GM23338 (cell line): ENCODE measurements around the gene CLCN1. TPM values are rescaled to one million over a fixed set of nuclear protein-coding genes. Genes with fewer than 3 reads are reported as not detected.
A peak's percentile ranks its signal among the peaks of the same experiment; 100 is the strongest.

Source experiments
- ATAC-seq: fragments of 200-7000 bp; cut with Tn5 transposase; 3 replicates; pipeline ENCODE4 v1.9.1; 2020
- DNase-seq: peaks from one replicate; pipeline ENCODE4 v3.0.0-alpha.2; 2015; ENCODE audit warnings: low spot score
- H2AFZ ChIP-seq: fragments of 200-600 bp; sonication (generic); 2 replicates; pipeline ENCODE4 v1.8.0; 2016; ENCODE audit warnings: antibody characterized with exemption, mild to moderate bottlenecking, moderate library complexity
- H3F3A ChIP-seq: fragments of 200-600 bp; sonication (generic); replicated peaks from 2 replicates; pipeline ENCODE4 v1.8.0; 2017; ENCODE audit warnings: antibody characterized with exemption, mixed run types, low read depth
- H3K27ac ChIP-seq: fragments of 200-600 bp; sonication (generic); 2 replicates; pipeline ENCODE4 v1.6.1; 2016; ENCODE audit warnings: low read depth
- H3K27me3 ChIP-seq: fragments of 200-600 bp; sonication (generic); 2 replicates; pipeline ENCODE4 v1.8.0; 2016; ENCODE audit warnings: mild to moderate bottlenecking, mixed run types, moderate library complexity; ENCODE audit not compliant: insufficient read depth
- H3K36me3 ChIP-seq: fragments of 200-600 bp; sonication (generic); 2 replicates; pipeline ENCODE4 v1.8.0; 2016; ENCODE audit warnings: mild to moderate bottlenecking; ENCODE audit not compliant: insufficient read depth
- H3K4me1 ChIP-seq: fragments of 200-600 bp; sonication (generic); 2 replicates; pipeline ENCODE4 v1.8.0; 2016; ENCODE audit warnings: mild to moderate bottlenecking, moderate library complexity; ENCODE audit not compliant: insufficient read depth
- H3K4me2 ChIP-seq: fragments of 200-600 bp; sonication (generic); 2 replicates; pipeline ENCODE4 v1.7.1; 2017; ENCODE audit warnings: mixed run types
- H3K4me3 ChIP-seq: fragments of 200-600 bp; sonication (generic); 2 replicates; pipeline ENCODE4 v1.6.1; 2016; ENCODE audit warnings: mixed run types
- H3K79me2 ChIP-seq: fragments of 200-600 bp; sonication (generic); replicated peaks from 2 replicates; pipeline ENCODE4 v1.8.0; 2017; ENCODE audit warnings: mild to moderate bottlenecking; ENCODE audit not compliant: insufficient read depth
- H3K9me2 ChIP-seq: fragments of 200-600 bp; sonication (generic); 2 replicates; pipeline ENCODE4 v1.8.0; 2017; ENCODE audit not compliant: insufficient read depth
- H4K20me1 ChIP-seq: fragments of 200-600 bp; sonication (generic); replicated peaks from 2 replicates; pipeline ENCODE4 v1.8.0; 2017; ENCODE audit warnings: mild to moderate bottlenecking; ENCODE audit not compliant: insufficient read depth
- H3K27ac Mint-ChIP-seq: 2 replicates; pipeline ENCODE4 v1.8.0; 2020; ENCODE audit warnings: inconsistent platforms, mild to moderate bottlenecking, moderate library complexity, mixed read lengths
- H3K27me3 Mint-ChIP-seq: 3 replicates; pipeline ENCODE4 v1.8.0; 2022; ENCODE audit warnings: low read depth, mild to moderate bottlenecking, moderate library complexity, mixed read lengths, inconsistent platforms; ENCODE audit not compliant: insufficient read depth, poor library complexity
- H3K36me3 Mint-ChIP-seq: 3 replicates; pipeline ENCODE4 v1.8.0; 2021; ENCODE audit warnings: low read depth, mild to moderate bottlenecking, inconsistent platforms, moderate library complexity, mixed read lengths
- H3K4me1 Mint-ChIP-seq: 3 replicates; pipeline ENCODE4 v1.8.0; 2020; ENCODE audit warnings: mild to moderate bottlenecking, inconsistent platforms, mixed read lengths
- H3K4me3 Mint-ChIP-seq: 3 replicates; pipeline ENCODE4 v1.8.0; 2021; ENCODE audit warnings: moderate library complexity, mild to moderate bottlenecking, inconsistent platforms, mixed read lengths
- H3K9me3 Mint-ChIP-seq: 3 replicates; pipeline ENCODE4 v1.8.0; 2020; ENCODE audit warnings: moderate library complexity, mild to moderate bottlenecking, inconsistent platforms, mixed read lengths
- CREB1 ChIP-seq: fragments of 250-450 bp; sonication (Bioruptor Pico); IDR thresholded peaks from 2 replicates; pipeline ENCODE4 v1.5.0; 2020; ENCODE audit warnings: low read depth, mild to moderate bottlenecking, moderate library complexity
- EZH2 ChIP-seq: fragments of 200-600 bp; sonication (generic); IDR thresholded peaks from one replicate; pipeline ENCODE4 v1.8.0; 2017; ENCODE audit warnings: antibody characterized with exemption, mild to moderate bottlenecking, low read depth; ENCODE audit not compliant: unreplicated experiment
- EZH2phosphoT487 ChIP-seq: fragments of 200-600 bp; sonication (generic); IDR thresholded peaks from one replicate; pipeline ENCODE4 v1.8.1; 2018; ENCODE audit warnings: antibody characterized with exemption; ENCODE audit not compliant: unreplicated experiment
- JUNB ChIP-seq: IDR thresholded peaks from one replicate; pipeline ENCODE4 v1.6.1; 2016; ENCODE audit warnings: antibody characterized with exemption; ENCODE audit not compliant: unreplicated experiment
- NANOG ChIP-seq: IDR thresholded peaks from 2 replicates; pipeline ENCODE4 v1.6.1; 2016; ENCODE audit warnings: antibody characterized with exemption, borderline replicate concordance
- POLR2AphosphoS5 ChIP-seq: IDR thresholded peaks from 2 replicates; pipeline ENCODE4 v1.6.1; 2016; ENCODE audit warnings: antibody characterized with exemption, low read depth
- ZNF114 ChIP-seq: fragments of 250-450 bp; sonication (Bioruptor Pico); IDR thresholded peaks from 2 replicates; pipeline ENCODE4 v1.5.0; 2020; ENCODE audit warnings: mild to moderate bottlenecking, moderate library complexity
- ZNF331 ChIP-seq: fragments of 250-450 bp; sonication (Bioruptor Pico); IDR thresholded peaks from 2 replicates; pipeline ENCODE4 v1.5.0; 2020; ENCODE audit warnings: low read depth, mild to moderate bottlenecking, moderate library complexity
- ZNF462 ChIP-seq: fragments of 250-450 bp; sonication (Bioruptor Pico); IDR thresholded peaks from 2 replicates; pipeline ENCODE4 v1.5.0; 2020; ENCODE audit warnings: mild to moderate bottlenecking, moderate library complexity
- polyA plus RNA-seq: library from polyadenylated mRNA; unstranded; fragments of >200 nt; fragmentation: Nextera tagmentation; extraction: Ambion mirVana; gene quantifications from 2 replicates; pipeline ENCODE4 v1.2.1, GENCODE V29; 2016
- total RNA-seq: library from RNA; depleted of rRNA; stranded (reverse); fragments of >200 nt; shearing (Covaris generic); gene quantifications from 2 replicates; pipeline ENCODE4 v1.2.3, GENCODE V29; 2014
- TF ChIP-seq, protein P1 (sequence below): IDR thresholded peaks from 2 replicates; pipeline ENCODE4 v1.6.1; 2016; ENCODE audit warnings: antibody characterized with exemption
- TF ChIP-seq, protein P2 (sequence below): IDR thresholded peaks from one replicate; pipeline ENCODE4 v1.6.1; 2018; ENCODE audit warnings: antibody characterized with exemption; ENCODE audit not compliant: unreplicated experiment

Gene CLCN1
- total and polyA plus RNA-seq, 2 experiments from 2014 or later: 0.38 to 0.48 TPM

DNA sequence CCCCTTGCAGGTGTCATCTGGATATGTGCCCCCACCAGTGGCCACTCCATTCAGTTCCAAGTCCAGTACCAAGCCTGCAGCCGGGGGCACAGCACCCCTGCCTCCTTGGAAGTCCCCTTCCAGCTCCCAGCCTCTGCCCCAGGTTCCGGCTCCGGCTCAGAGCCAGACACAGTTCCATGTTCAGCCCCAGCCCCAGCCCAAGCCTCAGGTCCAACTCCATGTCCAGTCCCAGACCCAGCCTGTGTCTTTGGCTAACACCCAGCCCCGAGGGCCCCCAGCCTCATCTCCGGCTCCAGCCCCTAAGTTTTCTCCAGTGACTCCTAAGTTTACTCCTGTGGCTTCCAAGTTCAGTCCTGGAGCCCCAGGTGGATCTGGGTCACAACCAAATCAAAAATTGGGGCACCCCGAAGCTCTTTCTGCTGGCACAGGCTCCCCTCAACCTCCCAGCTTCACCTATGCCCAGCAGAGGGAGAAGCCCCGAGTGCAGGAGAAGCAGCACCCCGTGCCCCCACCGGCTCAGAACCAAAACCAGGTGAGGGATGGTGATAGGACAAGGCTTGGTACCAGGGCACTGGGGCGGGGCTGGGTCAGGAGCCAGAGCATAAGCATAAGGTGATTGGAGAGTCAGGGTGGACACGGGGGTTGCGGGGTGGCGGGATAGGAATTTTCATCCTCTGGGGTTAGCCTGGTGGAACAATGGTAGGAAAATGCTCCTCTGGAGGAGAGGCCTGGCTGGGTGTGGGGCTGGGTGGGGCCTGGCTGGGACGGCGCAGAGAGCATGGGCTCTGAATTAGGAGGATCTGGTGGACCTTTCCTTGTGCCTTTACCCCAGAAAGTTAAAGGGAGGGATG, 67.1 kb downstream of the CLCN1 start:
- H3K36me3 ChIP-seq: peaks cover 7% of the 10 kb centered on the region; the same call in 1 of the 2 replicates
- peak overlapping the region; percentile 74 for H3K4me3 Mint-ChIP-seq

More for the DNA sequence above, 67.1 kb downstream of the CLCN1 start:
- peaks cover 12% of the 10 kb centered on the region for H3K36me3 Mint-ChIP-seq
- H3K4me2 ChIP-seq: peak overlapping the region; percentile 95
- no peaks in the 10 kb centered on the region for H3K27me3 ChIP-seq
- H3K4me1 ChIP-seq: peaks cover 29% of the 10 kb centered on the region
- TF ChIP-seq NANOG (no peak), JUNB (no peak), CREB1 (no peak), ZNF114 (CRISPR knock-in tag) (no peak), POLR2AphosphoS5 (no peak), EZH2phosphoT487 (no peak), ZNF331 (CRISPR knock-in tag) (no peak), EZH2 (no peak), ZNF462 (CRISPR knock-in tag) (no peak)
- TF ChIP-seq, protein P1, sequence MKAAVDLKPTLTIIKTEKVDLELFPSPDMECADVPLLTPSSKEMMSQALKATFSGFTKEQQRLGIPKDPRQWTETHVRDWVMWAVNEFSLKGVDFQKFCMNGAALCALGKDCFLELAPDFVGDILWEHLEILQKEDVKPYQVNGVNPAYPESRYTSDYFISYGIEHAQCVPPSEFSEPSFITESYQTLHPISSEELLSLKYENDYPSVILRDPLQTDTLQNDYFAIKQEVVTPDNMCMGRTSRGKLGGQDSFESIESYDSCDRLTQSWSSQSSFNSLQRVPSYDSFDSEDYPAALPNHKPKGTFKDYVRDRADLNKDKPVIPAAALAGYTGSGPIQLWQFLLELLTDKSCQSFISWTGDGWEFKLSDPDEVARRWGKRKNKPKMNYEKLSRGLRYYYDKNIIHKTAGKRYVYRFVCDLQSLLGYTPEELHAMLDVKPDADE: no peak
- TF ChIP-seq, protein P2, sequence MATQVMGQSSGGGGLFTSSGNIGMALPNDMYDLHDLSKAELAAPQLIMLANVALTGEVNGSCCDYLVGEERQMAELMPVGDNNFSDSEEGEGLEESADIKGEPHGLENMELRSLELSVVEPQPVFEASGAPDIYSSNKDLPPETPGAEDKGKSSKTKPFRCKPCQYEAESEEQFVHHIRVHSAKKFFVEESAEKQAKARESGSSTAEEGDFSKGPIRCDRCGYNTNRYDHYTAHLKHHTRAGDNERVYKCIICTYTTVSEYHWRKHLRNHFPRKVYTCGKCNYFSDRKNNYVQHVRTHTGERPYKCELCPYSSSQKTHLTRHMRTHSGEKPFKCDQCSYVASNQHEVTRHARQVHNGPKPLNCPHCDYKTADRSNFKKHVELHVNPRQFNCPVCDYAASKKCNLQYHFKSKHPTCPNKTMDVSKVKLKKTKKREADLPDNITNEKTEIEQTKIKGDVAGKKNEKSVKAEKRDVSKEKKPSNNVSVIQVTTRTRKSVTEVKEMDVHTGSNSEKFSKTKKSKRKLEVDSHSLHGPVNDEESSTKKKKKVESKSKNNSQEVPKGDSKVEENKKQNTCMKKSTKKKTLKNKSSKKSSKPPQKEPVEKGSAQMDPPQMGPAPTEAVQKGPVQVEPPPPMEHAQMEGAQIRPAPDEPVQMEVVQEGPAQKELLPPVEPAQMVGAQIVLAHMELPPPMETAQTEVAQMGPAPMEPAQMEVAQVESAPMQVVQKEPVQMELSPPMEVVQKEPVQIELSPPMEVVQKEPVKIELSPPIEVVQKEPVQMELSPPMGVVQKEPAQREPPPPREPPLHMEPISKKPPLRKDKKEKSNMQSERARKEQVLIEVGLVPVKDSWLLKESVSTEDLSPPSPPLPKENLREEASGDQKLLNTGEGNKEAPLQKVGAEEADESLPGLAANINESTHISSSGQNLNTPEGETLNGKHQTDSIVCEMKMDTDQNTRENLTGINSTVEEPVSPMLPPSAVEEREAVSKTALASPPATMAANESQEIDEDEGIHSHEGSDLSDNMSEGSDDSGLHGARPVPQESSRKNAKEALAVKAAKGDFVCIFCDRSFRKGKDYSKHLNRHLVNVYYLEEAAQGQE: no peak
- DNase-seq: no peak
- ATAC-seq: no peak
- no peak overlapping the region for H2AFZ ChIP-seq
- H3K4me3 ChIP-seq: peak overlapping the region; percentile 99
- peaks cover 60% of the 10 kb centered on the region for H3K79me2 ChIP-seq
- no peak overlapping the region for H3K27ac ChIP-seq
- H4K20me1 ChIP-seq: peaks cover 31% of the 10 kb centered on the region
- no peaks in the 10 kb centered on the region for H3K9me2 ChIP-seq
- peaks cover 31% of the 10 kb centered on the region for H3K4me1 Mint-ChIP-seq
- no peaks in the 10 kb centered on the region for H3K9me3 Mint-ChIP-seq
- H3K27me3 Mint-ChIP-seq: peaks cover 9% of the 10 kb centered on the region
- no peak overlapping the region for H3K27ac Mint-ChIP-seq
- H3F3A ChIP-seq: peaks cover 24% of the 10 kb centered on the region; the same call in 1 of the 2 replicates
